Cerebellar nuclear complex (tissue), 1 donor: ENCODE results near the gene WNT7A.

Source experiments
- DNase-seq, 2 experiments: peaks; one replicate each; lab custom pipeline; 2025; lab: John Stamatoyannopoulos, UW

Gene WNT7A

GRCh38 chr3:13826672-13827071, 53.2 kb downstream of the WNT7A start:
- DNase-seq = no peak

- DNase-seq = no peak
Observed at GRCh38 chr3:13825821-13826220, 54.0 kb downstream of the WNT7A start.

GRCh38 chr3:13825311-13825579, 54.6 kb downstream of the WNT7A start:
- no peak for DNase-seq

GRCh38 chr3:13824521-13825310, 55.2 kb downstream of the WNT7A start:
- DNase-seq = no peak

- no peak for DNase-seq
Observed at GRCh38 chr3:13823692-13824091, 56.2 kb downstream of the WNT7A start.

GRCh38 chr3:13822871-13823585, 56.8 kb downstream of the WNT7A start:
- no peak for DNase-seq

- no peak for DNase-seq
Observed at GRCh38 chr3:13822042-13822441, 57.8 kb downstream of the WNT7A start.

GRCh38 chr3:13821126-13821525, 58.7 kb downstream of the WNT7A start:
- DNase-seq = no peak

GRCh38 chr3:13818919-13819318, 61.0 kb downstream of the WNT7A start:
- DNase-seq = no peak

- DNase-seq = no peak
Observed at GRCh38 chr3:13815088-13815683, 64.7 kb downstream of the WNT7A start.

GRCh38 chr3:13812034-13812471, 67.8 kb downstream of the WNT7A start:
- no peak for DNase-seq

GRCh38 chr3:13811614-13812013, 68.3 kb downstream of the WNT7A start:
- DNase-seq = no peak

- DNase-seq = no peak
Observed at GRCh38 chr3:13808550-13808949, 71.3 kb downstream of the WNT7A start.

- DNase-seq = no peak
Observed at GRCh38 chr3:13801361-13802204, 78.3 kb downstream of the WNT7A start.

GRCh38 chr3:13800064-13800463, 79.8 kb downstream of the WNT7A start:
- no peak for DNase-seq

GRCh38 chr3:13798401-13798800, 81.5 kb downstream of the WNT7A start:
- DNase-seq = no peak

GRCh38 chr3:13796701-13797460, 83.0 kb downstream of the WNT7A start:
- no peak for DNase-seq

- no peak for DNase-seq
Observed at GRCh38 chr3:13795816-13796215, 84.1 kb downstream of the WNT7A start.

GRCh38 chr3:13794322-13794721, 85.5 kb downstream of the WNT7A start:
- DNase-seq = no peak

- DNase-seq = no peak
Observed at GRCh38 chr3:13793451-13793850, 86.4 kb downstream of the WNT7A start.

GRCh38 chr3:13792512-13793371, 87.1 kb downstream of the WNT7A start:
- DNase-seq = no peak
